ENCODE results near the gene SCP2. TPM values are rescaled to one million over a fixed set of nuclear protein-coding genes. Genes with fewer than 3 reads are reported as not detected.
"Not testable (repeated sequence)": the region's sequence is repeated elsewhere in the genome, so short reads cannot be mapped to it uniquely, and the experiment has no call there.

Gene SCP2
- total RNA-seq, 1 donor from 2014 or later, result 89.8 TPM

DNA sequence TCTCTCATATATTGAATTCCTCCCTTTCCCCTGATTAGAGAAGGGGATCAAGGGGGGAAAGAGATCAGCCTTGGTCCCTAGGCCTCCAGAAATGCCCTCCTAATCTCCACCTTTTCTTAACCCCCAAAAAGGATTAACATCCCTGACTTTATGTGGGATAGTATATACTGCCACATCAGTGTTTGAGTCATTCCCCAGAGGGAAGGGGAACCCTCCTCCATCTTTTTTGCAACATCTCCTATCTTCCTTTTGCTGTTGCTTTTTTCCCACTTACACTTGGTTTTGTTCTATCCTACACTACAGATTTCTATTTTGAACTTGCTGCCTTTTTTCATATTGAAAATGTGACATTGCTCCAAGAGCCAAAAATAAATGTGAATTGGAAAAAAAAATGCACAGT is 69.6 kb downstream of the SCP2 start:
- no peak overlapping the region for H2AFZ ChIP-seq (ENCODE audit: low read depth, low read length)
- no peak for TF ChIP-seq EZH2 (IDR thresholded peaks at IDR 0.05; ENCODE audit: insufficient read depth, low read length)
- TF ChIP-seq, protein P1, sequence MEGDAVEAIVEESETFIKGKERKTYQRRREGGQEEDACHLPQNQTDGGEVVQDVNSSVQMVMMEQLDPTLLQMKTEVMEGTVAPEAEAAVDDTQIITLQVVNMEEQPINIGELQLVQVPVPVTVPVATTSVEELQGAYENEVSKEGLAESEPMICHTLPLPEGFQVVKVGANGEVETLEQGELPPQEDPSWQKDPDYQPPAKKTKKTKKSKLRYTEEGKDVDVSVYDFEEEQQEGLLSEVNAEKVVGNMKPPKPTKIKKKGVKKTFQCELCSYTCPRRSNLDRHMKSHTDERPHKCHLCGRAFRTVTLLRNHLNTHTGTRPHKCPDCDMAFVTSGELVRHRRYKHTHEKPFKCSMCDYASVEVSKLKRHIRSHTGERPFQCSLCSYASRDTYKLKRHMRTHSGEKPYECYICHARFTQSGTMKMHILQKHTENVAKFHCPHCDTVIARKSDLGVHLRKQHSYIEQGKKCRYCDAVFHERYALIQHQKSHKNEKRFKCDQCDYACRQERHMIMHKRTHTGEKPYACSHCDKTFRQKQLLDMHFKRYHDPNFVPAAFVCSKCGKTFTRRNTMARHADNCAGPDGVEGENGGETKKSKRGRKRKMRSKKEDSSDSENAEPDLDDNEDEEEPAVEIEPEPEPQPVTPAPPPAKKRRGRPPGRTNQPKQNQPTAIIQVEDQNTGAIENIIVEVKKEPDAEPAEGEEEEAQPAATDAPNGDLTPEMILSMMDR (IDR thresholded peaks at IDR 0.05; ENCODE audit: insufficient read depth, low read depth, low read length), result no peak
- peaks cover 4% of the 10 kb centered on the region for H3K9me3 Mint-ChIP-seq (ENCODE audit: unreplicated experiment)
- no peak for DNase-seq (ENCODE audit: low read depth)
- no peak overlapping the region for H3K4me3 ChIP-seq (ENCODE audit: insufficient read depth, low read depth, low read length)
- H4K20me1 ChIP-seq (ENCODE audit: insufficient read depth, low read length), result no peaks in the 10 kb centered on the region
- no peaks in the 10 kb centered on the region for H3K27me3 ChIP-seq (ENCODE audit: insufficient read depth, low read length)
- H3K36me3 ChIP-seq (ENCODE audit: insufficient read depth, low read length), result no peaks in the 10 kb centered on the region
- H3K27me3 Mint-ChIP-seq (ENCODE audit: low read depth, unreplicated experiment), result peaks cover 6% of the 10 kb centered on the region
- no peak overlapping the region for H3K9ac ChIP-seq (ENCODE audit: low read length)
- no peaks in the 10 kb centered on the region for H3K9me3 ChIP-seq (ENCODE audit: insufficient read depth, low read depth, low read length)
- H3K4me1 Mint-ChIP-seq (ENCODE audit: low read depth, unreplicated experiment), result no peaks in the 10 kb centered on the region
- H3K27ac ChIP-seq (ENCODE audit: low read depth, low read length), result no peak overlapping the region
- H3K36me3 Mint-ChIP-seq (ENCODE audit: low read depth, unreplicated experiment), result peaks cover 8% of the 10 kb centered on the region
- no peak overlapping the region for H3K4me3 Mint-ChIP-seq (ENCODE audit: unreplicated experiment)
- H3K4me1 ChIP-seq (ENCODE audit: insufficient read depth, low read length), result no peaks in the 10 kb centered on the region
- no peak for FAIRE-seq
- no peak overlapping the region for H3K4me2 ChIP-seq (ENCODE audit: low read length)
- H3K27ac Mint-ChIP-seq (ENCODE audit: unreplicated experiment), result no peak overlapping the region
- H3K79me2 ChIP-seq (ENCODE audit: insufficient read depth, low read length), result no peaks in the 10 kb centered on the region

DNA sequence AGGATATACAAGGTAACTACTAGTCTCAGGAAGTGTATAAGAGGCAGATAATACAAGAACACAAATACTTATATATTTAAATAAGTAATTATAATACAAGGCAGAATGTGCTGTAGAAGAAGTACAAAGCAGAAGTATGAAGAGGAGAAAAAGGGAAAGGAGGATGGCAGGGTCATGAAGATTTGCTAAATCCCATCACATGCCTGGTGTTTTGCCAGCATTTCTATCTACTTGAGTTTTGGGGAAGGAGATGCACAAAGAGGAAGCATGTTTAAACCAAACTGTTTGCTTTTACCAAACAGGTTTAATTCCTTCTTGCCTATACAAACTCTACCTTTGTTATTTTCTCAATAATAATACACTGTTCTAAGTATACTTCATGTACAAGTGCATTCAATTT is 74.1 kb downstream of the SCP2 start:
- DNase-seq (ENCODE audit: low read depth) (no peak), FAIRE-seq (no peak)
- H3K4me1 Mint-ChIP-seq (ENCODE audit: low read depth, unreplicated experiment), result no peaks in the 10 kb centered on the region
- Histone ChIP-seq H3K4me2 (ENCODE audit: low read length) (no peak overlapping the region), H3K79me2 (ENCODE audit: insufficient read depth, low read length) (no peaks in the 10 kb centered on the region), H3K9ac (ENCODE audit: low read length) (no peak overlapping the region), H3K27ac (ENCODE audit: low read depth, low read length) (no peak overlapping the region), H3K9me3 (ENCODE audit: insufficient read depth, low read depth, low read length) (no peaks in the 10 kb centered on the region), H3K4me3 (ENCODE audit: insufficient read depth, low read depth, low read length) (no peak overlapping the region), H3K36me3 (ENCODE audit: insufficient read depth, low read length) (no peaks in the 10 kb centered on the region), H3K4me1 (ENCODE audit: insufficient read depth, low read length) (no peaks in the 10 kb centered on the region), H2AFZ (ENCODE audit: low read depth, low read length) (no peak overlapping the region), H3K27me3 (ENCODE audit: insufficient read depth, low read length) (no peaks in the 10 kb centered on the region), H4K20me1 (ENCODE audit: insufficient read depth, low read length) (no peaks in the 10 kb centered on the region)
- no peak overlapping the region for H3K27ac Mint-ChIP-seq (ENCODE audit: unreplicated experiment)
- H3K27me3 Mint-ChIP-seq (ENCODE audit: low read depth, unreplicated experiment), result no peaks in the 10 kb centered on the region
- H3K36me3 Mint-ChIP-seq (ENCODE audit: low read depth, unreplicated experiment), result peaks cover 15% of the 10 kb centered on the region
- no peak overlapping the region for H3K4me3 Mint-ChIP-seq (ENCODE audit: unreplicated experiment)
- peaks cover 5% of the 10 kb centered on the region for H3K9me3 Mint-ChIP-seq (ENCODE audit: unreplicated experiment)
- no peak for TF ChIP-seq EZH2 (IDR thresholded peaks at IDR 0.05; ENCODE audit: insufficient read depth, low read length)
- TF ChIP-seq, protein P1 (IDR thresholded peaks at IDR 0.05; ENCODE audit: insufficient read depth, low read depth, low read length), result no peak

DNA sequence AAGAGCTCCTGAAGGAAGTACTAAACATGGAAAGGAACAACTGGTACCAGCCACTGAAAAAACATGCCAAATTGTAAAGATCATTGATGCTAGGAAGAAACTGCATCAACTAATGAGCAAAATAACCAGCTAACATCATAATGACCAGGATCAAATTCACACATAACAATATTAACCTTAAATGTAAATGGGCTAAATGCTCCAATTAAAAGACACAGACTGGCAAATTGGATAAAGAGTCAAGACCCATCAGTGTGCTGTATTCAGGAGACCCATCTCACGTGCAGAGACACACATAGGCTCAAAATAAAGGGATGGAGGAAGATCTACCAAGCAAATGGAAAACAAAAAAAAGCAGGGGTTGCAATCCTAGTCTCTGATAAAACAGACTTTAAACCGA is 79.5 kb downstream of the SCP2 start:
- H3K27ac ChIP-seq (ENCODE audit: low read depth, low read length); H3K27me3 Mint-ChIP-seq (ENCODE audit: low read depth, unreplicated experiment): not testable (repeated sequence)

DNA sequence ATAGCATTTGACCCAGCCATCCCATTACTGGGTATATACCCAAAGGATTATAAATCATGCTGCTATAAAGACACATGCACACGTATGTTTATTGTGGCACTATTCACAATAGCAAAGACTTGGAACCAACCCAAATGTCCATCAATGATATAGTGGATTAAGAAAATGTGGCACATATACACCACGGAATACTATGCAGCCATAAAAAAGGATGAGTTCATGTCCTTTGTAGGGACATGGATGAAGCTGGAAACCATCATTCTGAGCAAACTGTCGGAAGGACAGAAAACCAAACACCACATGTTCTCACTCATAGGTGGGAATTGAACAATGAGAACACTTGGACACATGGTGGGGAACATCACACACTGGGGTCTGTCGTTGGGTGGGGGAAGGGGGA is 83.2 kb downstream of the SCP2 start:
- not testable (repeated sequence) for H3K27me3 Mint-ChIP-seq (ENCODE audit: low read depth, unreplicated experiment)

More for the DNA sequence above, 79.5 kb downstream of the SCP2 start:
- not testable (repeated sequence) for H3K27me3 ChIP-seq (ENCODE audit: insufficient read depth, low read length); H3K4me3 ChIP-seq (ENCODE audit: insufficient read depth, low read depth, low read length); H3K79me2 ChIP-seq (ENCODE audit: insufficient read depth, low read length); H3K4me1 Mint-ChIP-seq (ENCODE audit: low read depth, unreplicated experiment); H3K9me3 ChIP-seq (ENCODE audit: insufficient read depth, low read depth, low read length); FAIRE-seq; H3K4me1 ChIP-seq (ENCODE audit: insufficient read depth, low read length); H4K20me1 ChIP-seq (ENCODE audit: insufficient read depth, low read length); H3K27ac Mint-ChIP-seq (ENCODE audit: unreplicated experiment); H3K9ac ChIP-seq (ENCODE audit: low read length); H3K4me3 Mint-ChIP-seq (ENCODE audit: unreplicated experiment); DNase-seq (ENCODE audit: low read depth); H3K4me2 ChIP-seq (ENCODE audit: low read length); H3K36me3 ChIP-seq (ENCODE audit: insufficient read depth, low read length); H2AFZ ChIP-seq (ENCODE audit: low read depth, low read length)
- H3K36me3 Mint-ChIP-seq (ENCODE audit: low read depth, unreplicated experiment), result peaks cover 17% of the 10 kb centered on the region
- H3K9me3 Mint-ChIP-seq (ENCODE audit: unreplicated experiment), result peaks cover 18% of the 10 kb centered on the region

More for the DNA sequence above, 83.2 kb downstream of the SCP2 start:
- H3K27ac Mint-ChIP-seq (ENCODE audit: unreplicated experiment); FAIRE-seq; H3K36me3 ChIP-seq (ENCODE audit: insufficient read depth, low read length); H3K4me3 ChIP-seq (ENCODE audit: insufficient read depth, low read depth, low read length); H3K27ac ChIP-seq (ENCODE audit: low read depth, low read length); H3K4me3 Mint-ChIP-seq (ENCODE audit: unreplicated experiment); H3K4me1 ChIP-seq (ENCODE audit: insufficient read depth, low read length); DNase-seq (ENCODE audit: low read depth); H2AFZ ChIP-seq (ENCODE audit: low read depth, low read length); H3K9me3 ChIP-seq (ENCODE audit: insufficient read depth, low read depth, low read length); H3K36me3 Mint-ChIP-seq (ENCODE audit: low read depth, unreplicated experiment); H3K27me3 ChIP-seq (ENCODE audit: insufficient read depth, low read length); H3K4me1 Mint-ChIP-seq (ENCODE audit: low read depth, unreplicated experiment); H3K9ac ChIP-seq (ENCODE audit: low read length); H3K79me2 ChIP-seq (ENCODE audit: insufficient read depth, low read length); H3K4me2 ChIP-seq (ENCODE audit: low read length); H4K20me1 ChIP-seq (ENCODE audit: insufficient read depth, low read length): not testable (repeated sequence)
- H3K9me3 Mint-ChIP-seq (ENCODE audit: unreplicated experiment), result peaks cover 18% of the 10 kb centered on the region

Data from astrocyte (in vitro differentiated cells and primary cell).